Measurements from ENCODE around the gene GRK2. TPM values are rescaled to one million over a fixed set of nuclear protein-coding genes. Genes with fewer than 3 reads are reported as not detected.

GRK2 gene
- total RNA-seq, 2 experiments from 2014 or later, result 280 to 397 TPM

GRCh38 chr11:67298786-67299185 is 32.5 kb downstream of the GRK2 start:
- no TSS peak for BruUV-seq (replicated peaks)
- H3K4me2 ChIP-seq (ENCODE audit: low read length), result no peak overlapping the region
- ChIA-PET CTCF (ENCODE audit: unreplicated experiment) (interaction anchor here (0.6 kb wide), 1 partner anchor 37 kb away, joined by 6 read pairs; no protein-coding TSS in a partner anchor), POLR2A (no interaction called here)
- H3K27ac ChIP-seq (ENCODE audit: low read depth, low read length, poor library complexity, severe bottlenecking), result no peak overlapping the region
- no peak for DNase-seq (ENCODE audit: low spot score)
- H3K79me2 ChIP-seq (ENCODE audit: insufficient read depth, low read depth, low read length), result peaks cover 3% of the 10 kb centered on the region; the same call in 1 of the 2 replicates
- no peaks in the 10 kb centered on the region for H4K20me1 ChIP-seq (ENCODE audit: insufficient read depth, low read length)
- H2AFZ ChIP-seq (ENCODE audit: low read length), result no peak overlapping the region
- H3K9me3 ChIP-seq (ENCODE audit: low read length), result peaks cover 26% of the 10 kb centered on the region
- no peaks in the 10 kb centered on the region for H3K9me2 ChIP-seq (ENCODE audit: insufficient read depth, low read length)
- TF ChIP-seq EZH2phosphoT487 (IDR thresholded peaks at IDR 0.05; ENCODE audit: borderline replicate concordance, low read depth, low read length) (no peak), CTCF (conservative IDR thresholded peaks at IDR 0.05; ENCODE audit: low read length) (no peak)
- intact Hi-C loops (cut with micrococcal nuclease; ENCODE audit: unreplicated experiment), result no loop called here
- no peak overlapping the region for H3K4me3 ChIP-seq (ENCODE audit: low read depth, low read length, poor library complexity, severe bottlenecking)
- H3K4me1 ChIP-seq (ENCODE audit: insufficient read depth, low read length, poor library complexity, severe bottlenecking), result no peaks in the 10 kb centered on the region
- peaks cover 92% of the 10 kb centered on the region for H3K36me3 ChIP-seq (ENCODE audit: insufficient read depth, low read length)

- Histone ChIP-seq H3K9me3 (ENCODE audit: low read length) (peaks cover 18% of the 10 kb centered on the region), H3K36me3 (ENCODE audit: insufficient read depth, low read length) (peaks cover 88% of the 10 kb centered on the region), H3K9me2 (ENCODE audit: insufficient read depth, low read length) (no peaks in the 10 kb centered on the region), H3K79me2 (ENCODE audit: insufficient read depth, low read depth, low read length) (peaks cover 3% of the 10 kb centered on the region; the same call in 1 of the 2 replicates), H3K27ac (ENCODE audit: low read depth, low read length, poor library complexity, severe bottlenecking) (no peak overlapping the region), H3K4me3 (ENCODE audit: low read depth, low read length, poor library complexity, severe bottlenecking) (no peak overlapping the region), H4K20me1 (ENCODE audit: insufficient read depth, low read length) (no peaks in the 10 kb centered on the region), H3K4me1 (ENCODE audit: insufficient read depth, low read length, poor library complexity, severe bottlenecking) (no peaks in the 10 kb centered on the region), H2AFZ (ENCODE audit: low read length) (no peak overlapping the region), H3K4me2 (ENCODE audit: low read length) (no peak overlapping the region)
- POLR2A ChIA-PET, result no interaction called here
- CTCF ChIA-PET (ENCODE audit: unreplicated experiment), result no interaction called here
- no peak for TF ChIP-seq EZH2phosphoT487 (IDR thresholded peaks at IDR 0.05; ENCODE audit: borderline replicate concordance, low read depth, low read length)
- no peak for TF ChIP-seq CTCF (conservative IDR thresholded peaks at IDR 0.05; ENCODE audit: low read length)
- DNase-seq (ENCODE audit: low spot score), result no peak
- intact Hi-C loops (cut with micrococcal nuclease; ENCODE audit: unreplicated experiment), result no loop called here
- no TSS peak for BruUV-seq (replicated peaks)
These were observed 33.4 kb downstream of the GRK2 start for GRCh38 chr11:67299471-67300191.

DNA sequence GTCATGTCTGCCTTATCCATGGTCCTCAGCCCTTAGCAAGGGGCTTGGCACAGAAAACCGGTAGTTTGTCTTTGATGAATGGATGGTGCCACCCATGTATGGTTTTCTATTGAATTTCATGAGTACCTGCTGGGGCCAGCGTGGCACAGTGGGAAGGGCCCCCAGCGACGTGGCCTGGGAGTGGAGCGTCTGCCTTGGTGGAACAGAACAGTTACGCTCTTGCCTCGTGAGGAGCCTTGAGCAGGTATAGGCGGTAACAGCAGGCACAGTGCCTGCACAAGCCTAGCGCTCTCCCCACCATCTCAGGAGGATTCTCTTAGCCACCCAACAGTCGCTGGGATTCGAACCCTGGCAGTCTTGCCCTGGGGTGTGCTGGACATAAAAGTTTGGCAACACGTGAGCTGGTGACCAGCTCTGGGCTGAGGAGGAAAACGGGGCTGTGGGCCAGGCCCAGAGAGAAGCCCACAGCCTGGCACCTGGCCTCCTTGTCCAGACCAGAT is 34.0 kb downstream of the GRK2 start:
- H3K79me2 ChIP-seq (ENCODE audit: insufficient read depth, low read depth, low read length), result peaks cover 3% of the 10 kb centered on the region; the same call in 1 of the 2 replicates
- CTCF ChIA-PET (ENCODE audit: unreplicated experiment), result no interaction called here

More for the DNA sequence above, 34.0 kb downstream of the GRK2 start:
- no peak overlapping the region for H3K4me3 ChIP-seq (ENCODE audit: low read depth, low read length, poor library complexity, severe bottlenecking)
- intact Hi-C loops (cut with micrococcal nuclease; ENCODE audit: unreplicated experiment), result no loop called here
- H3K27ac ChIP-seq (ENCODE audit: low read depth, low read length, poor library complexity, severe bottlenecking), result no peak overlapping the region
- TF ChIP-seq EZH2phosphoT487 (IDR thresholded peaks at IDR 0.05; ENCODE audit: borderline replicate concordance, low read depth, low read length), result no peak
- TF ChIP-seq CTCF (conservative IDR thresholded peaks at IDR 0.05; ENCODE audit: low read length), result no peak
- no peaks in the 10 kb centered on the region for H3K9me2 ChIP-seq (ENCODE audit: insufficient read depth, low read length)
- H3K36me3 ChIP-seq (ENCODE audit: insufficient read depth, low read length), result peaks cover 81% of the 10 kb centered on the region
- H3K9me3 ChIP-seq (ENCODE audit: low read length), result peaks cover 13% of the 10 kb centered on the region
- POLR2A ChIA-PET, result no interaction called here
- no peak overlapping the region for H3K4me2 ChIP-seq (ENCODE audit: low read length)
- no peaks in the 10 kb centered on the region for H3K4me1 ChIP-seq (ENCODE audit: insufficient read depth, low read length, poor library complexity, severe bottlenecking)
- H4K20me1 ChIP-seq (ENCODE audit: insufficient read depth, low read length), result no peaks in the 10 kb centered on the region
- no peak overlapping the region for H2AFZ ChIP-seq (ENCODE audit: low read length)
- DNase-seq (ENCODE audit: low spot score), result no peak
- no TSS peak for BruUV-seq (replicated peaks)
